HAP-1 (cell line): ENCODE measurements around the gene ALG2.
"Not testable (repeated sequence)": the region's sequence is repeated elsewhere in the genome, so short reads cannot be mapped to it uniquely, and the experiment has no call there.

Experiments used
- DNase-seq, 2 experiments: peaks; one replicate each; pipeline ENCODE4 v3.0.0-alpha.2; 2016 to 2020; ENCODE audit warnings: low spot score in 2 of 2
- H3K27me3 ChIP-seq: fragments of 250-450 bp; sonication (Bioruptor Pico); 2 replicates; pipeline ENCODE4 v1.5.1; 2020; ENCODE audit warnings: low read depth, mild to moderate bottlenecking, moderate library complexity
- H3K36me3 ChIP-seq: fragments of 250-450 bp; sonication (Bioruptor Pico); replicated peaks from 2 replicates; pipeline ENCODE4 v1.5.1; 2020; ENCODE audit warnings: mild to moderate bottlenecking
- H3K4me1 ChIP-seq: fragments of 250-450 bp; sonication (Bioruptor Pico); 2 replicates; pipeline ENCODE4 v1.5.1; 2020; ENCODE audit warnings: mild to moderate bottlenecking
- H3K4me3 ChIP-seq: fragments of 250-450 bp; sonication (Bioruptor Pico); 2 replicates; pipeline ENCODE4 v1.5.1; 2020; ENCODE audit warnings: mild to moderate bottlenecking, moderate library complexity
- H3K9me3 ChIP-seq: fragments of 250-450 bp; sonication (Bioruptor Pico); 2 replicates; pipeline ENCODE4 v1.5.1; 2020; ENCODE audit warnings: mild to moderate bottlenecking, moderate library complexity
- in situ Hi-C: fragments of 300-500 bp; cut with MboI; formaldehyde crosslinking; loops from 3 replicates; pipeline ENCODE4 v1.14.3; 2020; ENCODE audit warnings: low sequenced_read_pairs, inconsistent platforms, mixed read lengths

Gene ALG2

DNA sequence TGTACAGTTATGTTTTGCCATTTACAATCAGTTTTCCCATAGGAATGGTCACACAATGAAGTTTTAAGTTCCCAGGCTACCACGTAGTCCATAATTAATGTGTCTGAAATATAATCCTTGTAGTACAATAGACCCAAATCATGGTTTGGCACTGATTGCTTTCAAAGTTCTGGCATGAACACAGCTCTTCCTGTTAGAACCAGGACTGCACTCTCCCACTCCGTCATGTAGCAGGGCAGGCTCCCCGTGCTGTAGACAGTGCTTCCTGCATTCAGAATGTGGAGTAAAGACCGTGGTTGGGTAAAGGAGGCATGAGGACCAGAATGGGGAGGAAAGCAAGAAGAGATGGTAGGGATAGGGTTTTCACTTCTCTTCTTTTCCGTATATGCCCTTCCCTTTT is 4.3 kb upstream of the ALG2 start:
- Histone ChIP-seq H3K9me3 (no peaks in the 10 kb centered on the region), H3K36me3 (peaks cover 46% of the 10 kb centered on the region), H3K27me3 (no peaks in the 10 kb centered on the region), H3K4me3 (no peak overlapping the region), H3K4me1 (no peaks in the 10 kb centered on the region)
- in situ Hi-C loops: no loop called here
- DNase-seq: no peak

DNA sequence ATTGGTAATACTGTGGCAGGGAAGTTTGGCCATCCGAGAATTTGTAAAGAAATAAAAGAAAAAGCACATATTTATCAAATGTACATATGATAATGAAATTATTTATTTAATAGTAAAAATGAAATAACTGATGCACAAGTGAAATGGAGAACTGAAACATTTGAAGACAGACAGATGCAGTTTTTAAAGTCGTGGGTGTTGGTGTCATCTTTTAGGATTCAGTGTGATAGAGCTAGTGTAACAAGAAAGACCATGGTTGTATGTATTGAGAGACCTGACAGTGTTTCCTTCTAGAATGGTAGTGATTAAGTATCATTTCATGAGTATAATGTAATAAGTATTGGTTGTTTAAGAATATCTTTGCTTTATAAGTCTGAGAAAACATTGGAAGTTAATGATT is 2.7 kb upstream of the ALG2 start:
- peaks cover 9% of the 10 kb centered on the region for H3K4me1 ChIP-seq
- in situ Hi-C loops: no loop called here
- no peaks in the 10 kb centered on the region for H3K27me3 ChIP-seq
- DNase-seq: no peak
- no peak overlapping the region for H3K4me3 ChIP-seq
- peaks cover 32% of the 10 kb centered on the region for H3K36me3 ChIP-seq
- H3K9me3 ChIP-seq: no peaks in the 10 kb centered on the region

DNA sequence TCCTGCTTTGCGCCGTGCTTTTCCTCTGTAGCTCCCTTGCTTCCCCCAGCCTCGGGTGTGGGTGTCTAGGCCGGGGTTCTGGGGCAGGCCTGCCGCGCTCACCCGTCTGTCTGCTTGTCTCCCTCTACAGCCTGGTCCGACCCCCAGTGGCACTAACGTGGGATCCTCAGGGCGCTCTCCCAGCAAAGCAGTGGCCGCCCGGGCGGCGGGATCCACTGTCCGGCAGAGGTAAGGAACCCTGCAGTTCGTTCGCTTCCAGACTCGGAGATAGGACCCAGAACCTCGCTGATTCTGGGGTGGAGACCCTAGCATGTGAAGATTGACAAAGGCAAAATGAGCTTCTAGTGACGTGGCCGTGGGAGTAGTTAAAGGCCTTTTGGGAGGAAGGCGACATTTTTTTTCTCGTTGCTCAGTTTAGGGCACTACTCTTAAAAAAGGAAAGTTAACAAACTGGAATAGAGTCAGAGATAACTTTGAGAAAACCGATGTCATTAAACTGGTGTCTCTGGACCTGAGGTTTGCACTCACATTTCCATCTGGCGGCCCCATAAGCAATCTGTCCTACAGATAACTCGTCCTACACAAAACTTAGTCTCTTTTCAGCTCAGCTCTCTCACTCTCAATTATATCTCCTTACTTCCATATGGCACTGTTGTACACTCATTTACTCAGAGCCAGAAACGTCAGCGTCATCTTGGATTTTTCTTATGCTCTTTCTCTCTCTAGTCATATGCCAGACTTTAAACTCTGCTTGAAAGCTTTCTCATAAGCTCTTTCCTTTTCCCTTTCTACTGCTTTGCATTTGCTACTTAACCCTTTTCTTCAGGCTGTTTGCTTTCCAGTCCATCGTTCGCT is 901 bp upstream of the ALG2 start:
- DNase-seq: no peak
- peaks cover 33% of the 10 kb centered on the region for H3K36me3 ChIP-seq
- H3K27me3 ChIP-seq: no peaks in the 10 kb centered on the region
- H3K4me1 ChIP-seq: peaks cover 9% of the 10 kb centered on the region
- H3K4me3 ChIP-seq: peak overlapping the region; percentile 98
- no peaks in the 10 kb centered on the region for H3K9me3 ChIP-seq
- in situ Hi-C loops: no loop called here

DNA sequence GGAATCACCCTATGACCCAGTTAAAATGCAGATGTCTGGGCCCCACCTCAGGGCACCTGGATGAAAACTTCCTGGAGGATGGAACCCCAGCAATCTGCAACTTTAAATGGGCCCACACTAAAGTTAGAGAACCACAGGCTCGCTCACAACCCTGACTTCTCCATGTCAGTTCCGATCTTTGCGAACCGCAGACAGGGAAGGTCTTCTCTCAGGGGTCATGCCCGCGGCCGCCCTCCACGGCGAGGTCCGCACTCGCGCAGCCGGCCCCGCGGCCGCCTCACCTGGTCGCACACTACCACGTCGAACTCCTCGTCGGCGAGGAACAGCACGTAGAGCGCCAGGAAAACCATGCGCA is 499 bp downstream of the ALG2 start:
- peaks cover 35% of the 10 kb centered on the region for H3K36me3 ChIP-seq
- in situ Hi-C loops: no loop called here
- H3K4me3 ChIP-seq: peak overlapping the region; percentile 98
- H3K9me3 ChIP-seq: no peaks in the 10 kb centered on the region
- peaks cover 9% of the 10 kb centered on the region for H3K4me1 ChIP-seq
- no peaks in the 10 kb centered on the region for H3K27me3 ChIP-seq
- DNase-seq: no peak

DNA sequence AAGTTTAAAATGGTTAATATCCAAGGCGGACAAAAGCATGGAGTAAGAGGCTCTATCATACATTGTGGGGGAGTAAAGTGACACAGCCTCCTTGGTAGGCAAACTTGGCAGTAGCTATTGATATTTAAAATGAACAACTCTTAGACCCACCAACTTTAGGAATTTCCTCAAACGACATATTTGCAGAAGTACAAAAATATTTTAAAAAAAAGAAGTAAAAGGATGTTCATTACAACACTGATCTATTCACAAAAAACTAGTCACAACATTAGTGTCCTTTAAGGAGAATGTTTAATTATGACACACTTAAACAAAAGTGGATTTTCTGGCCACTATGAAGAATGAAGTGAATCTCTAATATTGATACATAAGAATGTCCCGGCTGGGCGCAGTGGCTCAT is 1.7 kb downstream of the ALG2 start:
- in situ Hi-C loops: no loop called here
- no peak overlapping the region; the same call in 1 of the 2 replicates for H3K4me3 ChIP-seq

DNA sequence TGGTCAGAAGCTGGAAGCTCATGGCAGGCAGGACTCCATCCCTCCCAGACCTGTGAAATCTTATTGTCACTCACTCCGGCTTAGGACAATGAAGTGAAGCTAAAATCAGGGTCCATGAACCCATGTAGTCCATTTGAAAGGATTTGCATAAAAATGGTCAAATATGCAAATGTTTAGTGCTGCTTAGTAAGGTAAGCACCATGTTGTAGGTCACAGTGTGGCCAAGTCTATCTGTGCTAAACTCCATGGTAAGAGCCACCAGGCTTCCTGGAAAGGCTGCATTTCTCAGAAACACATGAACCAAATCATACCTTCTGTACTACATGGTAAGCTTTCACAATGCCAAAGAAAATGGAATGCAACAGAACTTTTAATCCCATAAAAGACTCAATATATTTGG is 5.7 kb downstream of the ALG2 start:
- Histone ChIP-seq H3K27me3 (no peaks in the 10 kb centered on the region), H3K4me3 (no peak overlapping the region), H3K36me3 (peaks cover 17% of the 10 kb centered on the region), H3K4me1 (peaks cover 9% of the 10 kb centered on the region), H3K9me3 (no peaks in the 10 kb centered on the region)
- no peak for DNase-seq
- in situ Hi-C loops: no loop called here

More for the DNA sequence above, 1.7 kb downstream of the ALG2 start:
- Histone ChIP-seq H3K4me1 (peaks cover 9% of the 10 kb centered on the region), H3K9me3 (no peaks in the 10 kb centered on the region), H3K36me3 (peaks cover 33% of the 10 kb centered on the region), H3K27me3 (no peaks in the 10 kb centered on the region)
- no peak for DNase-seq

DNA sequence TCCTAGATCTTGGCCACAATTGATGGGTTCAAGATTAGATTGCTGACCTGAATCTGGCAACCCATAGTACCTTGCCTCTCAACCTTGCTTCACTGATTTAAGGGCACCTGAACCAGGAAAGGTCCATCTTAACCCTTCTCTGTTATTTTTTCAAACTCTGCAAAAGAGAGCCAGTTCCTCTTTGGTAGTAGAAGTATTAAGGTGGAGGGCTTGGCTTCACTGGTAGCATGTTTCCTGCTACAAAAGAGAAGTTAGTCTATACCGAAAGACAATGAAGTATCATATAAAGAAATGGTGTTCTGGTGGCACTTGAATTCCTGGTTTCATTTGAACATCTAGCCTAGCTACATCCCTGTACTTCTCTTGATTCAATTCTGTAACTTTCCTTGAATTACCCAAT is 8.5 kb downstream of the ALG2 start:
- Histone ChIP-seq H3K36me3 (peaks cover 10% of the 10 kb centered on the region), H3K9me3 (no peaks in the 10 kb centered on the region), H3K4me1 (no peaks in the 10 kb centered on the region), H3K4me3 (no peak overlapping the region), H3K27me3 (peaks cover 8% of the 10 kb centered on the region)
- in situ Hi-C loops: no loop called here
- no peak for DNase-seq

DNA sequence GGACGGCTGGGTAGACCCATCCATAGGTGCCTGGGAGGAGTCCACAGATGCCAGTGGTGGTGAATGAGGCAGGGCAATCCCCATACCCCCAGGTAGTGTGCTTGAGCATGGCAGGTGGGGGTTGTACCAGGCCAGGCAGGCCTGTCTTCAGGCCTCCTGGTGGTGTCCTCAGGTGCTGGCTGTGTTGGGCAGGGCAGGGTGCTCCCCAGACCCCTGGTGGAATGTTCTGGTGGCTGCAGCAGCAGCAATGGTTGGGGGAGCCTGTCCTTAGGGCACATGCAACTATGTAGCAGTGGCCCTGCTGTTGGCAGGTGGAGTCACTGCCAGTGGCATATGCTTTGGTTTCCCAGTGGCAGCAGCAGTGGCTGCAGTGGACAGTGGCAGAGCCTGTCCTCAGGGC is 10.0 kb downstream of the ALG2 start:
- peaks cover 14% of the 10 kb centered on the region for H3K27me3 ChIP-seq
- H3K36me3 ChIP-seq: no peaks in the 10 kb centered on the region
- DNase-seq: no peak

DNA sequence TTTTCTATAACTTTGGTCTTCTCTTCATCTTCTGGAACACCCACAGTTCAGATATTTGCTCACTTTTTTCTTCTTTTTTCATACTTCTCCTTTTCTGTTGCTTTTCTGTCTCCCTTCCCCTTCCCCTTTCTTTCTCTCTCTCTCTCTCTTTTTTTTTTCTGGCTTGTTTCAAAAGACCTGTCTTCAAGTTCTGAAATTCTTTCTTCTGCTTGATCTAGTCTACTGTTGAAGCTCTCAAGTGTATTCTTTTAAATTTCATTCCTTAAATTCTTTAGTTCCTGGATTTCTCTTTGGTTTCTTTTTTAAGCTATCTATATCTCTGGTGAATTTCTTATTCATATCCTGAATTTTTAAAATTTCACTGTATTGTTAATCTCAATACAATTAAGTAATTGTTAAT is 11.2 kb downstream of the ALG2 start:
- Histone ChIP-seq H3K27me3 (peaks cover 17% of the 10 kb centered on the region), H3K9me3 (no peaks in the 10 kb centered on the region), H3K4me3 (no peak overlapping the region), H3K36me3 (no peaks in the 10 kb centered on the region), H3K4me1 (no peaks in the 10 kb centered on the region)
- in situ Hi-C loops: no loop called here
- no peak for DNase-seq

More for the DNA sequence above, 10.0 kb downstream of the ALG2 start:
- in situ Hi-C loops: no loop called here
- no peaks in the 10 kb centered on the region for H3K4me1 ChIP-seq
- no peak overlapping the region for H3K4me3 ChIP-seq
- no peaks in the 10 kb centered on the region for H3K9me3 ChIP-seq

DNA sequence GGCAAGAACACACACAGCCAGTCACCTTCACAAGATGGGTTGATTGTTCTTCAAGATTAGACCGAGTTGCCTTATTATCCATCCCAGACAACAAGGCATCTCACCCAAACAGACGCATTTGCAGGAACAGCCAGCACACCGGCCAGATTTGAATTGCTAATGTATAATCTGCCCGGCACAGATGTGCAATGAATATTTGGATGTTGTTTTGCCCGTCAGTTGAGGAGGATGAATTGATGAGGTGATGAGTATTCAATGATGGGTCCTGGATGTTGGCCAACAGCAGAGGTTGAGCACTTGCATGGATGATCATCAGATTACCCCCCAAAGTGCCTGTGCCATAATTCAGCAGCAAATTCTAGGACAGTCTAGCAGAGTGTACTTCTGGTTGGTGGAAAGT is 20.1 kb downstream of the ALG2 start:
- Histone ChIP-seq H3K4me1 (peaks cover 20% of the 10 kb centered on the region), H3K27me3 (peaks cover 7% of the 10 kb centered on the region), H3K9me3 (no peaks in the 10 kb centered on the region), H3K36me3 (no peaks in the 10 kb centered on the region), H3K4me3 (no peak overlapping the region)
- in situ Hi-C loops: no loop called here
- DNase-seq: peak; percentile 35 to 40

DNA sequence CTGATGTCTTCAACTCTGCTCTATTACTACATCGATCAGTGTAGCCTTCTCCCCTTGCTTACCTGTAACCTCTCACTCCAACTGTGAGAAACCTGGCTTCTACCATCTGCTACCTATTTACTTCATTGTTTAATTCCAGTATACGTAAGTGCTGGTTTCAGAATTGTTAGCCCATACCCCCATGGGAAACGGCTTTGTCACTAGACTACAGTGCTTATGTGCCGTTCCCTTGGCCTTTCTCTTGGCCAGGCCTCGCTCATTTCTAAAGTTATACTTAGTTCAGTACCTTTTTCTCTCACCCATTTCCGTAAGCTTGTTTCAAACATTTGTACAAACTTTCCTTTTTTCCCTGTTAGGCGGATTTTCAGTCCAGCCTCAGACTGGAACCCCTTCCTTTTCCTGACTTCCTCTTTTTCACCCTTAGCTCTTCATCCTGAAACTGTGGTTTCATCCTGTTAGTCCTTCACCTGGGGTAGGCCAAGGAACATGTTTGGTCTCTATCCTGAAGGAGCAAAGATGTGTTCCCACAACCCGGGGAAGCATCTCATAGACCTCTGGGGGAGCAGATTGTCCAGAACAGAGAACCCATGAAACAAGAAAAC is 21.7 kb downstream of the ALG2 start:
- in situ Hi-C loops: loop anchor here (25.0 kb wide), 2 partner anchors 812 to 1387 kb away; partner anchors contain the start of gene CAVIN4
- H3K9me3 ChIP-seq: no peaks in the 10 kb centered on the region
- H3K4me3 ChIP-seq: no peak overlapping the region
- peaks cover 20% of the 10 kb centered on the region for H3K4me1 ChIP-seq
- H3K36me3 ChIP-seq: no peaks in the 10 kb centered on the region
- peaks cover 4% of the 10 kb centered on the region; the same call in 1 of the 2 replicates for H3K27me3 ChIP-seq
- DNase-seq: no peak

DNA sequence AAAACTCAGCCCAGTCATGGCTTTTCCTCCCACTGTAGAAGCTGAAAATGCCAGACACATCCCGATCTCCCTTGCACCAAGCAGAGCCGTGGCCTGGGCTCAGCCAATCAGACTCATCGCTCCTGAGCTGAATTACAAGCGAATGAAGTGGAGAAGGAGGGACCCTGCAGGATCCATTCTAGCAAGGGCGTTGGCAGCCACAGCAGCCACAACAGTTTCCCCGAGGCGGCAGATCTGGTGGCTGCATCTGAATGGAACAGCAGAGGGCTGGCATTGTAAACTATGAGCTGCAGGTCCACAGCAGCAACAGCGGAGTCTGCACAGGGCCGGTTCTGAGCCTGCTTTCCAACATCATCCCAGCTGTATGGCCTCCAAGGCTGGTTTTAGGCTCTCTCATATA is 23.8 kb downstream of the ALG2 start:
- peak in 1 of 2 experiments; percentile 25 for DNase-seq
- Histone ChIP-seq H3K9me3 (no peaks in the 10 kb centered on the region), H3K36me3 (no peaks in the 10 kb centered on the region), H3K27me3 (peaks cover 15% of the 10 kb centered on the region), H3K4me3 (no peak overlapping the region), H3K4me1 (peaks cover 20% of the 10 kb centered on the region)
- in situ Hi-C loops: loop anchor here (25.0 kb wide), 2 partner anchors 814 to 1389 kb away; partner anchors contain the start of gene CAVIN4

DNA sequence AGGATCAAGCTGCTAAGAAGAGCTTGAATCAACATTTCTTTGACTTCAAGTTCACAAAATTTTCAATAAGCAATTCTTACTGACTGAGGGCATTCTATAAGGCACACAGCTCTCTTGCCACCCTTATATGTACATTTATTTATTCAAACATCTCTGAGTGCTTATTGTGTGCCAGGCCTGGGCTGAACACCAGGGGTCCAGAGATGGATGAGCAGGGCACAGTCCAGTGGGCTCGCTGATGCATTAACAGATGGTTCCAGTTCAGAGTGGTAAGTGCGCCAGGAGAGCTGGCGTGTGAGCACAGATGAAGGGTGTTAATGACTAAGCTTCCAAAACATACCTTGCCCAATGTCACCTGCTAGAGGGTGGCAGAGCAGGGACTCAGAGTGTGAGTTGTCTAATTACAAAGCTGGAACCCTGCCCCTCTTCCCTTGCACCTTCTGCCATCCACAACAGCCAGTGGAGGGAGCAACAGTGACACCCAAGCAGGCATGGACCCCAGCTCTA is 24.6 kb downstream of the ALG2 start:
- Histone ChIP-seq H3K4me3 (no peak overlapping the region), H3K4me1 (peaks cover 16% of the 10 kb centered on the region), H3K27me3 (peaks cover 15% of the 10 kb centered on the region), H3K36me3 (no peaks in the 10 kb centered on the region), H3K9me3 (no peaks in the 10 kb centered on the region)
- in situ Hi-C loops: loop anchor here (25.0 kb wide), 2 partner anchors 815 to 1390 kb away; partner anchors contain the start of gene CAVIN4
- DNase-seq: no peak

DNA sequence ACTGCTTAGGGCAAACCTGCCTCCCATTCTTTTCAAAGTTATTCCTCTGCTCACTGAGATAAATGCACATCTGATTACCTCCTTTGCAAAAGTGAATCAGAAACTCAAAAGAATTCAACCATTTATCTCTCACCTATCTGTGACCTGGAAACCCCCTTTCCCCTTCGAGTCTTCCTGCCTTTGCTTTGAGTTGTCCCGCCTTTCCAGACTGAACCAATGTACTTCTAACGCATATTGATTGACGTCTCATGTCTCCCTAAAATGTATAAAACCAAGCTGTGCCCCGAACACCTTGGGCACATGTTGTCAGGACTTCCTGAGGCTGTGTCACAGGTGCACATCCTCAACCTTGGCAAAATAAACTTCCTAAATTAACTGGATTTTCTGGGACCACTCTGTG is 25.3 kb downstream of the ALG2 start:
- H3K36me3 ChIP-seq, DNase-seq, H3K4me3 ChIP-seq, H3K4me1 ChIP-seq, H3K9me3 ChIP-seq: not testable (repeated sequence)
- in situ Hi-C loops: loop anchor here (25.0 kb wide), 2 partner anchors 816 to 1391 kb away; partner anchors contain the start of gene CAVIN4
- peaks cover 15% of the 10 kb centered on the region for H3K27me3 ChIP-seq
